Adipose tissue (tissue), 3 donors: ENCODE results near the gene DGKH. TPM values are rescaled to one million over a fixed set of nuclear protein-coding genes. Genes with fewer than 3 reads are reported as not detected.

ENCODE experiments used
- H3K27ac ChIP-seq: one replicate; pipeline ENCODE4 v1.5.1; 2013; ENCODE audit warnings: low read depth, low read length
- WGBS, 3 donors: extraction: QIAGEN DNeasy Blood & Tissue Kit; methylation state at CpG; one replicate each; pipeline ENCODE4 v1.1.7; 2013; 5-methylcytosine and 5-hydroxymethylcytosine counted together
- polyA plus RNA-seq, 3 donors: library from polyadenylated mRNA; stranded (reverse); fragments of 200-250 nt; gene quantifications; one replicate each; pipeline ENCODE4 v1.2.3, GENCODE V29; 2013
- donor health status: healthy with polysubstance abuse.
- donor health status: Bipolar disorder and iron deficiency.
- donor health status: healthy.

Gene DGKH
- polyA plus RNA-seq, 3 donors = 0.47 to 1.7 (median 1.4) TPM

- H3K27ac ChIP-seq = no peak overlapping the region
- 91 to 97% (median 95%) methylated on average over 3 of the region's 3 CpGs for WGBS, 3 donors
Measured at GRCh38 chr13:42276683-42277082, 228.2 kb downstream of the DGKH start.

DNA sequence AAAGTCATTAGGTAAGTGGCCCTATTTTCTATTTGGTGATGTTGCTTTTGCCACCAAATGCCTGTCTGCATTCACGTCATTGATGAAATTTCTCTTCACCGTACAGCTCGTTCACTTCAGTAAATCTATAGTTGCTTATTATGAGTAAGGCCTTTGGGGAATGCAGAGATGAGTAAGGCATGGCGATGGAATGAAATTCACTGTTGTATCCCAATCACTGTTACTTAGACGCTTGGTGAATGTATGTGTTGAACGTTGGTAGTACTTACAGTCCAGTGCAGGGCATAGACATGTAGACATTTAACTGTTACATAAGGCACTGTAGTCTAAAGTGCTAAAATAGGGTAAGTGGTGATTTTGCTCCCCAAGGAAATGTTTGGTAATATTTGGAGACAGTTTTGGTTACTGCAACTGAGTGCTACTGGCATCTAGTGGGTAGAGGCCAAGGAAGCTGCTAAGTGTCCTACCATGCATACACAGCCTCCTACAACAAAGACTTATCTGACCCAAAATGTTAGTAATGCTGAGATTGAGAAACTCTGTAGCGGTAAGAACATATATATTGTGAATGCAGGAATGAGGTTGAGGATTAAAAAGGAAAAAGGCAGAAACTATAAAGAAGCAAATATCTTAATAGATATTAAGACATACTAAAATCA lies 229.3 kb downstream of the DGKH start:
- H3K27ac ChIP-seq = no peak overlapping the region
- 82 to 92% (median 89%) methylated on average over 7 of the region's 7 CpGs for WGBS, 3 donors

- 57 to 86% (median 73%) methylated on average over 6 of the region's 6 CpGs for WGBS, 3 donors
- no peak overlapping the region for H3K27ac ChIP-seq
Measured at GRCh38 chr13:42279080-42279479, 230.6 kb downstream of the DGKH start.

DNA sequence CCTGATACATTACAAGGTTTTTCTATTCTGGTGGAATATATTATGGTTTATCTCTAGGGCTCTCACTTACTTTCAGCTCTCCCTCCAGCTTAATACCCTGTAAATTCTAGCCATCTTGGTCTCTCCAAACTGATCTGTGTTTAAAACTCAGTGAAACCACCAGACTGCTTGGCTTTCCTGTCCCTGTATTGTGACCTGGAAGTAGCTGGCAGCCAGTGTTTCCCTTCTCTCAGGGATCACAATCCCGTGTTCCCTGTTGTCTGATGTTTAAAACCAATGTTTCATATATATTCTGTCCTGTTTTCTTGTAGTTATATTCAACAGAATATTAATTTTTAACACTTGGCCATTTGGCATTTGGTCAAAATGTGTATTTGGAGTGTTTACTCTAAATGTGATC lies 231.5 kb downstream of the DGKH start:
- WGBS, 3 donors = 41 to 52% (median 50%) methylated on average over 1 of the region's 1 CpG
- no peak overlapping the region for H3K27ac ChIP-seq

DNA sequence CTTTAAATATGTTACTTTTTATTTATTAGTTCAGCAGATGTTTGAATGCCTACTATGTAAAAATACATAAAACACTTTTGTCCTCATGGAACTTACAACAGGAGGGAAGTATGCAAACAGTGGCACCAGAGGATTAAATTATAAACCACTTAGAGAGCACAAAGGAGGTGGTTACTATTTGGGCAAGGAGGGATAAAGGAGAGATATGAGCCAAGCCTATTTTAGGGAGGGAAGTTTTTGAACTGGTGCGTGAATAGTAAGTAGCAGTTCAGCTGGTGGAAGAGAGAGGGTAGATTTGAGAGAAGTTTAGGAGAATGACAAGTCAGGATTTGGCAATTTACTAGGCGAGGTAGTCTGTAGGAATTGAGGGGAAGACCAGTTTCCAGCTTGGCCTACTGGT lies 232.1 kb downstream of the DGKH start:
- WGBS, 3 donors = 84 to 85% (median 84%) methylated on average over 2 of the region's 2 CpGs
- no peak overlapping the region for H3K27ac ChIP-seq

- no peak overlapping the region for H3K27ac ChIP-seq
- WGBS, 3 donors = 82 to 90% (median 87%) methylated on average over 3 of the region's 3 CpGs
Measured at GRCh38 chr13:42283574-42283973, 235.1 kb downstream of the DGKH start.

- 79 to 95% (median 89%) methylated on average over 3 of the region's 3 CpGs for WGBS, 3 donors
- no peak overlapping the region for H3K27ac ChIP-seq
Measured at GRCh38 chr13:42284068-42284467, 235.6 kb downstream of the DGKH start.

Other genes with a start within 250 kb of the DGKH start
- gene VWA8, start 87.5 kb upstream of the DGKH start, polyA plus RNA-seq = 1 to 10 TPM; 4.5 to 7.7 (median 5.1) TPM
- gene AKAP11, start 223.5 kb downstream of the DGKH start, polyA plus RNA-seq = 1 to 10 TPM; 3.3 to 7.2 (median 6.1) TPM